Measurements from ENCODE around the gene NEUROD6. TPM values are rescaled to one million over a fixed set of nuclear protein-coding genes. Genes with fewer than 3 reads are reported as not detected.

Gene NEUROD6
- polyA plus RNA-seq, 1 donor from 2014 or later = not detected

- TF ChIP-seq SMC3 (conservative IDR thresholded peaks at IDR 0.05; ENCODE audit: poor library complexity) (no peak), TAF1 (IDR thresholded peaks at IDR 0.05; ENCODE audit: low read depth) (no peak), REST (IDR thresholded peaks at IDR 0.05; ENCODE audit: borderline replicate concordance) (no peak), EP300 (conservative IDR thresholded peaks at IDR 0.05; ENCODE audit: poor library complexity, severe bottlenecking) (no peak), CTCF (IDR thresholded peaks at IDR 0.05; ENCODE audit: poor library complexity, severe bottlenecking) (no peak), MXI1 (conservative IDR thresholded peaks at IDR 0.05; ENCODE audit: poor library complexity, severe bottlenecking) (no peak)
- Histone ChIP-seq H3K27ac (ENCODE audit: low read length) (no peak overlapping the region), H3F3A (ENCODE audit: insufficient read depth, low read length, poor library complexity, severe bottlenecking) (no peaks in the 10 kb centered on the region), H3K36me3 (ENCODE audit: insufficient read depth, low read length) (no peaks in the 10 kb centered on the region), H3K9ac (ENCODE audit: low read length) (no peak overlapping the region), H3K27me3 (ENCODE audit: insufficient read depth, low read depth, low read length) (no peaks in the 10 kb centered on the region), H3K9me3 (ENCODE audit: low read length) (no peaks in the 10 kb centered on the region), H2AFZ (ENCODE audit: low read depth, low read length) (no peak overlapping the region), H3K9me2 (ENCODE audit: insufficient read depth, low read length) (no peaks in the 10 kb centered on the region), H3K4me3 (ENCODE audit: low read length) (no peak overlapping the region), H4K20me1 (ENCODE audit: insufficient read depth) (no peaks in the 10 kb centered on the region), H3K4me2 (ENCODE audit: low read length) (no peak overlapping the region), H3K79me2 (replicated peaks; ENCODE audit: insufficient read depth, low read length) (no peaks in the 10 kb centered on the region)
Measured at GRCh38 chr7:31345421-31345820, 4.9 kb upstream of the NEUROD6 start.

- no peaks in the 10 kb centered on the region for H3K9me3 ChIP-seq (ENCODE audit: low read length)
- no peak for TF ChIP-seq SMC3 (conservative IDR thresholded peaks at IDR 0.05; ENCODE audit: poor library complexity)
- TF ChIP-seq EZH2 (IDR thresholded peaks at IDR 0.05; ENCODE audit: borderline replicate concordance, insufficient read depth, low read length, poor library complexity, severe bottlenecking) = no peak
- no peak for TF ChIP-seq REST (IDR thresholded peaks at IDR 0.05; ENCODE audit: borderline replicate concordance)
- no peak for TF ChIP-seq POLR2AphosphoS5 (IDR thresholded peaks at IDR 0.05)
- no peak for TF ChIP-seq RAD21 (conservative IDR thresholded peaks at IDR 0.05)
- TF ChIP-seq MXI1 (conservative IDR thresholded peaks at IDR 0.05; ENCODE audit: poor library complexity, severe bottlenecking) = no peak
- no peak for TF ChIP-seq CTCF (IDR thresholded peaks at IDR 0.05; ENCODE audit: poor library complexity, severe bottlenecking)
- no peak for TF ChIP-seq TAF1 (IDR thresholded peaks at IDR 0.05; ENCODE audit: low read depth)
- no peak for TF ChIP-seq EP300 (conservative IDR thresholded peaks at IDR 0.05; ENCODE audit: poor library complexity, severe bottlenecking)
- H3K79me2 ChIP-seq (replicated peaks; ENCODE audit: insufficient read depth, low read length) = no peaks in the 10 kb centered on the region
- no peak overlapping the region for H2AFZ ChIP-seq (ENCODE audit: low read depth, low read length)
- no peak overlapping the region for H3K4me3 ChIP-seq (ENCODE audit: low read length)
- H3K9ac ChIP-seq (ENCODE audit: low read length) = no peak overlapping the region
- no peaks in the 10 kb centered on the region for H3K36me3 ChIP-seq (ENCODE audit: insufficient read depth, low read length)
- H3K9me2 ChIP-seq (ENCODE audit: insufficient read depth, low read length) = no peaks in the 10 kb centered on the region
- H3K4me2 ChIP-seq (ENCODE audit: low read length) = no peak overlapping the region
- no peaks in the 10 kb centered on the region for H3F3A ChIP-seq (ENCODE audit: insufficient read depth, low read length, poor library complexity, severe bottlenecking)
- no peak overlapping the region for H3K27ac ChIP-seq (ENCODE audit: low read length)
- H3K27me3 ChIP-seq (ENCODE audit: insufficient read depth, low read depth, low read length) = peaks cover 5% of the 10 kb centered on the region
- H4K20me1 ChIP-seq (ENCODE audit: insufficient read depth) = no peaks in the 10 kb centered on the region
Measured at GRCh38 chr7:31343516-31344305, 3.2 kb upstream of the NEUROD6 start.
